K562 (cell line): Measurements from ENCODE around the gene LPXN. TPM values are rescaled to one million over a fixed set of nuclear protein-coding genes. Genes with fewer than 3 reads are reported as not detected.

Source experiments
- CEBPB ChIP-seq: fragments of 450-650 bp; IDR thresholded peaks from 2 replicates; pipeline ENCODE4 v1.6.1; 2016; ENCODE audit warnings: missing genetic modification characterization, missing compliant biosample characterization
- CHD1 ChIP-seq: fragments of 200-600 bp; sonication (generic); IDR thresholded peaks from one replicate; pipeline ENCODE4 v1.6.1; 2012; ENCODE audit warnings: mild to moderate bottlenecking, moderate library complexity, low read length, inconsistent platforms
- HEY1 ChIP-seq: fragments of 250-450 bp; sonication (Bioruptor Pico); IDR thresholded peaks from 2 replicates; pipeline ENCODE4 v1.5.0; 2020; ENCODE audit warnings: mild to moderate bottlenecking, moderate library complexity, borderline replicate concordance
- LEF1 ChIP-seq: fragments of 450-650 bp; IDR thresholded peaks from 2 replicates; pipeline ENCODE4 v1.6.1; 2016; ENCODE audit warnings: mild to moderate bottlenecking
- MED1 ChIP-seq: sonication (generic); formaldehyde crosslinking; IDR thresholded peaks from 2 replicates; pipeline ENCODE4 v1.8.1; 2023; ENCODE audit warnings: missing genetic modification reagents, borderline replicate concordance
- MTA1 ChIP-seq: fragments of 450-650 bp; IDR thresholded peaks from 2 replicates; pipeline ENCODE4 v1.6.1; 2017; ENCODE audit warnings: borderline replicate concordance
- SIN3A ChIP-seq, 2 experiments: fragments of 150-350 bp in 1 of 2; IDR thresholded peaks; 2 replicates each; pipeline ENCODE4 v1.6.1; 2011 to 2016; ENCODE audit warnings: borderline replicate concordance in 2 of 2, low read depth in 2 of 2, low read length in 2 of 2, mild to moderate bottlenecking in 2 of 2, moderate library complexity in 2 of 2; ENCODE audit not compliant: control insufficient read depth in 1 of 2
- SMAD4 ChIP-seq: fragments of 250-450 bp; sonication (Bioruptor Pico); conservative IDR thresholded peaks from 2 replicates; pipeline ENCODE4 v1.8.0; 2021; ENCODE audit warnings: inconsistent platforms, mild to moderate bottlenecking, moderate library complexity
- TEAD4 ChIP-seq, 2 experiments: sonication (generic) in 1 of 2; formaldehyde crosslinking in 1 of 2; IDR thresholded peaks; 2 replicates each; pipeline versions ENCODE4 v1.6.1 to v1.8.0; 2012 to 2022; ENCODE audit warnings: borderline replicate concordance in 1 of 2, inconsistent platforms in 1 of 2, low read length in 1 of 2, mild to moderate bottlenecking in 1 of 2, missing genetic modification reagents in 1 of 2
- ZNF232 ChIP-seq: sonication (generic); formaldehyde crosslinking; IDR thresholded peaks from 2 replicates; pipeline ENCODE4 v1.8.0; 2022; ENCODE audit warnings: mild to moderate bottlenecking, missing genetic modification reagents
- ZNF561 ChIP-seq: fragments of 450-650 bp; formaldehyde crosslinking; conservative IDR thresholded peaks from 2 replicates; pipeline ENCODE4 v1.4.0; 2020; ENCODE audit warnings: mild to moderate bottlenecking, moderate library complexity
- ZNF764 ChIP-seq: fragments of 250-450 bp; sonication (Bioruptor Pico); IDR thresholded peaks from 2 replicates; pipeline ENCODE4 v1.4.0; 2020; ENCODE audit warnings: low read depth, mild to moderate bottlenecking, moderate library complexity
- polyA plus RNA-seq, 8 experiments: library from polyadenylated mRNA; depleted of rRNA in 4 of 8; stranded (reverse) in 5 of 8; unstranded in 3 of 8; fragments of >200 nt; fragmentation: Nextera tagmentation in 2 of 8; fragmentation: Illumina TruSeq in 1 of 8; extraction: Ambion mirVana in 2 of 8; extraction: Trizol in 1 of 8; gene quantifications; 2 replicates each; pipeline versions ENCODE4 v1.2.1 to v1.2.3, GENCODE V29; 2011 to 2014; ENCODE audit warnings: inconsistent platforms in 1 of 8, missing spikeins in 1 of 8
- total RNA-seq, 7 experiments: library from RNA; depleted of rRNA in 6 of 7; stranded (reverse); fragments of >200 nt in 6 of 7; fragmentation: Illumina TruSeq in 2 of 7; extraction: Trizol in 2 of 7; gene quantifications; 2 replicates each; pipeline versions ENCODE4 v1.2.1 to v1.2.3, GENCODE V29; 2011 to 2021; ENCODE audit warnings: low replicate concordance in 1 of 7
- TF ChIP-seq, protein P1 (sequence below): fragments of 450-650 bp; IDR thresholded peaks from 2 replicates; pipeline ENCODE4 v1.7.0; 2016; ENCODE audit warnings: borderline replicate concordance
- TF ChIP-seq, protein P2 (sequence below), 2 experiments: fragments of 450-650 bp; formaldehyde crosslinking in 1 of 2; IDR thresholded peaks; 2 replicates each; pipeline versions ENCODE4 v1.4.0 to v1.6.1; 2014 to 2020; ENCODE audit warnings: mild to moderate bottlenecking in 2 of 2, borderline replicate concordance in 1 of 2, low read depth in 1 of 2
- TF ChIP-seq, protein P3 (sequence below): sonication (generic); formaldehyde crosslinking; IDR thresholded peaks from 2 replicates; pipeline ENCODE4 v1.8.1; 2023; ENCODE audit warnings: mild to moderate bottlenecking, missing genetic modification reagents

LPXN gene
- total and polyA plus RNA-seq, 9 of the 15 experiments (the other 6 are each of a cell fraction or from before 2014, with no cell fraction given): 0.73 to 3.1 (median 2.0) TPM

DNA sequence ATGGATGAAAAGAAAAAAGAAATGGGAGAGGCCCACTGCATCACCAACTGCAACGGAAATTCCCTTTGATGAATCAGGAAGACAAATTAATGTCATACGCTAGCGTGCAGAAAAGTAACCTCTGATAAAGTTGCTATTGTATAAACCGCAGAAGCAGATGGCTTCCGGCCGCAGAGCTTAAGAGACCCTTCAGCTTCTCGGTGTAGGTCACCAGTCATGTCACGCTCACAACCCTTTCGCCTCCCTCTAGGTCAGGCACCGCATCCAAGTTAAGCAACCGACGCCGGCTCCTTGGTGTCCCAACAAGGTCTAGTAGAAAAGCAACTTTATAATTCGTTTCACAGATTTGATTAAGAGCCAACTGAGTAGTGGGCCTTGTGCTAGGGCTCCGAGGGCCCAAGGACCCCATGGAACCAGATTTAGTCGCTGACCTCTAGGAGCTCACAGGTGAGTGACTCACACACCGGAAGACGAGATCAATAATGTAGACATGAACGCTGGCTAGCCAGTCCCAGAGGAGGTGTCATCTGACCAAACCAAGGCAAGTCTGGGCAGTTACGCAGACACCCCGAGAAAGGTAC, 2.0 kb upstream of the LPXN start (continued):
- no peak for TF ChIP-seq HEY1 (CRISPR knock-in tag)
- TF ChIP-seq TEAD4 (IDR thresholded peaks at IDR 0.05; ENCODE audit: low read length): no peak
- no peak for TF ChIP-seq TEAD4 (CRISPR knock-in tag; IDR thresholded peaks at IDR 0.05; ENCODE audit: borderline replicate concordance)
- TF ChIP-seq SIN3A (IDR thresholded peaks at IDR 0.05; ENCODE audit: borderline replicate concordance in 2 of 2, control insufficient read depth in 1 of 2, low read depth in 2 of 2, low read length in 2 of 2): peak in 1 of 2 experiments; percentile 56; a peak in 1 of 4 replicates
- TF ChIP-seq, protein P1, sequence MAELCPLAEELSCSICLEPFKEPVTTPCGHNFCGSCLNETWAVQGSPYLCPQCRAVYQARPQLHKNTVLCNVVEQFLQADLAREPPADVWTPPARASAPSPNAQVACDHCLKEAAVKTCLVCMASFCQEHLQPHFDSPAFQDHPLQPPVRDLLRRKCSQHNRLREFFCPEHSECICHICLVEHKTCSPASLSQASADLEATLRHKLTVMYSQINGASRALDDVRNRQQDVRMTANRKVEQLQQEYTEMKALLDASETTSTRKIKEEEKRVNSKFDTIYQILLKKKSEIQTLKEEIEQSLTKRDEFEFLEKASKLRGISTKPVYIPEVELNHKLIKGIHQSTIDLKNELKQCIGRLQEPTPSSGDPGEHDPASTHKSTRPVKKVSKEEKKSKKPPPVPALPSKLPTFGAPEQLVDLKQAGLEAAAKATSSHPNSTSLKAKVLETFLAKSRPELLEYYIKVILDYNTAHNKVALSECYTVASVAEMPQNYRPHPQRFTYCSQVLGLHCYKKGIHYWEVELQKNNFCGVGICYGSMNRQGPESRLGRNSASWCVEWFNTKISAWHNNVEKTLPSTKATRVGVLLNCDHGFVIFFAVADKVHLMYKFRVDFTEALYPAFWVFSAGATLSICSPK: no peak
- TF ChIP-seq, protein P2, sequence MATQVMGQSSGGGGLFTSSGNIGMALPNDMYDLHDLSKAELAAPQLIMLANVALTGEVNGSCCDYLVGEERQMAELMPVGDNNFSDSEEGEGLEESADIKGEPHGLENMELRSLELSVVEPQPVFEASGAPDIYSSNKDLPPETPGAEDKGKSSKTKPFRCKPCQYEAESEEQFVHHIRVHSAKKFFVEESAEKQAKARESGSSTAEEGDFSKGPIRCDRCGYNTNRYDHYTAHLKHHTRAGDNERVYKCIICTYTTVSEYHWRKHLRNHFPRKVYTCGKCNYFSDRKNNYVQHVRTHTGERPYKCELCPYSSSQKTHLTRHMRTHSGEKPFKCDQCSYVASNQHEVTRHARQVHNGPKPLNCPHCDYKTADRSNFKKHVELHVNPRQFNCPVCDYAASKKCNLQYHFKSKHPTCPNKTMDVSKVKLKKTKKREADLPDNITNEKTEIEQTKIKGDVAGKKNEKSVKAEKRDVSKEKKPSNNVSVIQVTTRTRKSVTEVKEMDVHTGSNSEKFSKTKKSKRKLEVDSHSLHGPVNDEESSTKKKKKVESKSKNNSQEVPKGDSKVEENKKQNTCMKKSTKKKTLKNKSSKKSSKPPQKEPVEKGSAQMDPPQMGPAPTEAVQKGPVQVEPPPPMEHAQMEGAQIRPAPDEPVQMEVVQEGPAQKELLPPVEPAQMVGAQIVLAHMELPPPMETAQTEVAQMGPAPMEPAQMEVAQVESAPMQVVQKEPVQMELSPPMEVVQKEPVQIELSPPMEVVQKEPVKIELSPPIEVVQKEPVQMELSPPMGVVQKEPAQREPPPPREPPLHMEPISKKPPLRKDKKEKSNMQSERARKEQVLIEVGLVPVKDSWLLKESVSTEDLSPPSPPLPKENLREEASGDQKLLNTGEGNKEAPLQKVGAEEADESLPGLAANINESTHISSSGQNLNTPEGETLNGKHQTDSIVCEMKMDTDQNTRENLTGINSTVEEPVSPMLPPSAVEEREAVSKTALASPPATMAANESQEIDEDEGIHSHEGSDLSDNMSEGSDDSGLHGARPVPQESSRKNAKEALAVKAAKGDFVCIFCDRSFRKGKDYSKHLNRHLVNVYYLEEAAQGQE (IDR thresholded peaks at IDR 0.05; ENCODE audit: borderline replicate concordance): no peak
- TF ChIP-seq, protein P2 (CRISPR knock-in tag; IDR thresholded peaks at IDR 0.05; ENCODE audit: low read depth): no peak
- peak; percentile 78 for TF ChIP-seq CHD1
- TF ChIP-seq MED1 (CRISPR knock-in tag): no peak
- no peak for TF ChIP-seq ZNF764 (CRISPR knock-in tag)
- TF ChIP-seq LEF1: peak; percentile 42; the same call in 1 of the 2 replicates
- TF ChIP-seq SMAD4: peak; percentile 75
- peak; percentile 69 for TF ChIP-seq CEBPB (tag)
- TF ChIP-seq MTA1: no peak
- TF ChIP-seq, protein P3, sequence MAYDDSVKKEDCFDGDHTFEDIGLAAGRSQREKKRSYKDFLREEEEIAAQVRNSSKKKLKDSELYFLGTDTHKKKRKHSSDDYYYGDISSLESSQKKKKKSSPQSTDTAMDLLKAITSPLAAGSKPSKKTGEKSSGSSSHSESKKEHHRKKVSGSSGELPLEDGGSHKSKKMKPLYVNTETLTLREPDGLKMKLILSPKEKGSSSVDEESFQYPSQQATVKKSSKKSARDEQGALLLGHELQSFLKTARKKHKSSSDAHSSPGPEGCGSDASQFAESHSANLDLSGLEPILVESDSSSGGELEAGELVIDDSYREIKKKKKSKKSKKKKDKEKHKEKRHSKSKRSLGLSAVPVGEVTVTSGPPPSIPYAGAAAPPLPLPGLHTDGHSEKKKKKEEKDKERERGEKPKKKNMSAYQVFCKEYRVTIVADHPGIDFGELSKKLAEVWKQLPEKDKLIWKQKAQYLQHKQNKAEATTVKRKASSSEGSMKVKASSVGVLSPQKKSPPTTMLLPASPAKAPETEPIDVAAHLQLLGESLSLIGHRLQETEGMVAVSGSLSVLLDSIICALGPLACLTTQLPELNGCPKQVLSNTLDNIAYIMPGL (CRISPR knock-in tag): no peak
- TF ChIP-seq ZNF232 (CRISPR knock-in tag): no peak
- TF ChIP-seq ZNF561 (CRISPR knock-in tag): no peak
